ENCODE results near the gene GALNT18. TPM values are rescaled to one million over a fixed set of nuclear protein-coding genes. Genes with fewer than 3 reads are reported as not detected.

The GALNT18 gene
- total RNA-seq, 2 experiments from 2014 or later = not detected

DNA sequence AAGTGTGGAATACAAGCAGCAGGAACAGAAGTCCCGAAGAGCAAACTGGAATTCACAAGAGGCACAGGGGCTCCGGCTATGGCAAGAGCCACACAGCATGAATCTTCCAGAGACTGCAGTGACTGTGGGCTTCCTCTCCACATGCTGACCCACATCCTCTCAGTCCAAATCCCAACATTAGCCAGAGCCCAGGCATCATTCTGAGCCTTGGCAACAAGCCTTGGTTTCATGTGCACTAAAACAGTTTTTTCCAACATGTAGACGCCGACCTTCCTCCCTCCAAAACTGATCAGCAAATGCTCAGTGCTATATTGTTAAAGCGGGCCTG is 177.0 kb downstream of the GALNT18 start:
- Histone ChIP-seq H2AFZ (ENCODE audit: low read length) (no peak overlapping the region), H3K4me1 (ENCODE audit: insufficient read depth, low read length, poor library complexity, severe bottlenecking) (no peaks in the 10 kb centered on the region), H3K27ac (ENCODE audit: low read depth, low read length, poor library complexity, severe bottlenecking) (no peak overlapping the region), H3K79me2 (ENCODE audit: insufficient read depth, low read depth, low read length) (no peaks in the 10 kb centered on the region), H3K36me3 (ENCODE audit: insufficient read depth, low read length) (no peaks in the 10 kb centered on the region), H3K4me2 (ENCODE audit: low read length) (no peak overlapping the region), H3K9me3 (ENCODE audit: low read length) (no peaks in the 10 kb centered on the region), H3K4me3 (ENCODE audit: low read depth, low read length, poor library complexity, severe bottlenecking) (no peak overlapping the region), H3K9me2 (ENCODE audit: insufficient read depth, low read length) (no peaks in the 10 kb centered on the region), H4K20me1 (ENCODE audit: insufficient read depth, low read length) (no peaks in the 10 kb centered on the region)
- intact Hi-C loops (cut with micrococcal nuclease; ENCODE audit: unreplicated experiment) = no loop called here
- CTCF ChIA-PET (ENCODE audit: unreplicated experiment) = no interaction called here
- BruUV-seq (replicated peaks) = no TSS peak
- no peak for DNase-seq (ENCODE audit: low spot score)
- TF ChIP-seq EZH2phosphoT487 (IDR thresholded peaks at IDR 0.05; ENCODE audit: borderline replicate concordance, low read depth, low read length) (no peak), CTCF (conservative IDR thresholded peaks at IDR 0.05; ENCODE audit: low read length) (no peak)
- POLR2A ChIA-PET = no interaction called here

GRCh38 chr11:11444027-11444803 is 177.6 kb downstream of the GALNT18 start:
- POLR2A ChIA-PET = no interaction called here

More at GRCh38 chr11:11444027-11444803, 177.6 kb downstream of the GALNT18 start:
- Histone ChIP-seq H3K9me2 (ENCODE audit: insufficient read depth, low read length) (no peaks in the 10 kb centered on the region), H3K79me2 (ENCODE audit: insufficient read depth, low read depth, low read length) (no peaks in the 10 kb centered on the region), H3K27ac (ENCODE audit: low read depth, low read length, poor library complexity, severe bottlenecking) (no peak overlapping the region), H3K4me1 (ENCODE audit: insufficient read depth, low read length, poor library complexity, severe bottlenecking) (no peaks in the 10 kb centered on the region), H4K20me1 (ENCODE audit: insufficient read depth, low read length) (no peaks in the 10 kb centered on the region), H3K36me3 (ENCODE audit: insufficient read depth, low read length) (no peaks in the 10 kb centered on the region), H3K4me3 (ENCODE audit: low read depth, low read length, poor library complexity, severe bottlenecking) (no peak overlapping the region), H3K4me2 (ENCODE audit: low read length) (no peak overlapping the region), H3K9me3 (ENCODE audit: low read length) (no peaks in the 10 kb centered on the region), H2AFZ (ENCODE audit: low read length) (no peak overlapping the region)
- no peak for TF ChIP-seq EZH2phosphoT487 (IDR thresholded peaks at IDR 0.05; ENCODE audit: borderline replicate concordance, low read depth, low read length)
- no peak for TF ChIP-seq CTCF (conservative IDR thresholded peaks at IDR 0.05; ENCODE audit: low read length)
- no peak for DNase-seq (ENCODE audit: low spot score)
- intact Hi-C loops (cut with micrococcal nuclease; ENCODE audit: unreplicated experiment) = no loop called here
- CTCF ChIA-PET (ENCODE audit: unreplicated experiment) = no interaction called here
- BruUV-seq (replicated peaks) = no TSS peak

Data from OCI-LY7 (cell line).